VCaP (cell line): ENCODE results near the gene UBE2M.
A peak's percentile ranks its signal among the peaks of the same experiment; 100 is the strongest.

Experiments used
- H3K27ac ChIP-seq: fragments of 450-650 bp; 2 replicates; pipeline ENCODE4 v1.5.1; 2017
- CTCF ChIP-seq: fragments of 450-650 bp; conservative IDR thresholded peaks from 2 replicates; pipeline ENCODE4 v1.5.1; 2017; ENCODE audit warnings: mild to moderate bottlenecking, moderate library complexity

The UBE2M gene

GRCh38 chr19:58551123-58551497 is 7.3 kb downstream of the UBE2M start:
- TF ChIP-seq CTCF = no peak
- H3K27ac ChIP-seq = no peak overlapping the region

- H3K27ac ChIP-seq = no peak overlapping the region
- TF ChIP-seq CTCF = no peak
Observed at GRCh38 chr19:58550362-58551122, 7.9 kb downstream of the UBE2M start.

- TF ChIP-seq CTCF = no peak
- H3K27ac ChIP-seq = 0 out of 2 replicates have a peak overlapping the region, but pooled peaks have one; percentile 11
Observed at GRCh38 chr19:58549664-58550361, 8.6 kb downstream of the UBE2M start.

- 0 out of 2 replicates have a peak overlapping the region, but pooled peaks have one; percentile 11 for H3K27ac ChIP-seq
- no peak for TF ChIP-seq CTCF
Observed at GRCh38 chr19:58548859-58549663, 9.3 kb downstream of the UBE2M start.

- peak overlapping the region; percentile 95; the same call in 1 of the 2 replicates for H3K27ac ChIP-seq
Observed at GRCh38 chr19:58547323-58548312, 10.8 kb downstream of the UBE2M start.

More at GRCh38 chr19:58547323-58548312, 10.8 kb downstream of the UBE2M start:
- TF ChIP-seq CTCF = no peak
